ENCODE data around the gene POLR1C.

POLR1C gene

DNA sequence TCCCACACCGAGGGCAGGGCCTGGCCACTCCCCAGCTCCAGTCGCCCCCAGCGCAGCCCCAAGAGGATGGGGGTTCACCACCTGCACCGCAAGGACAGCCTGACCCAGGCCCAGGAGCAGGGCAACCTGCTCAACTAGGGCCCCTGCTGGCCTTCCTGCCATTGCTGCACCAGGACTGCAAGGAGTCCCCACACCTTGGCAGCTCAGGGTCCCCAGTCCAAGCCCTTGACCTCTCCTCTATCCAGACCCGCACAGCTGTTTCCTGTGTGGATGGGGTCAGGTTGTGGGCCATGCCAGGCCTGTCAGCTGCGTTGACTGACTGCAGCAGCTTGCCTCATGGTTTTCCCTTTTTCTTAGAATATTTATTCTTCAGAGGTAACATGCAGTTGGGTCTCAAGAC is 11.2 kb upstream of the POLR1C start:
- H3K4me3 ChIP-seq (ENCODE audit: low read length), result no peak overlapping the region
- TF ChIP-seq, protein P1, sequence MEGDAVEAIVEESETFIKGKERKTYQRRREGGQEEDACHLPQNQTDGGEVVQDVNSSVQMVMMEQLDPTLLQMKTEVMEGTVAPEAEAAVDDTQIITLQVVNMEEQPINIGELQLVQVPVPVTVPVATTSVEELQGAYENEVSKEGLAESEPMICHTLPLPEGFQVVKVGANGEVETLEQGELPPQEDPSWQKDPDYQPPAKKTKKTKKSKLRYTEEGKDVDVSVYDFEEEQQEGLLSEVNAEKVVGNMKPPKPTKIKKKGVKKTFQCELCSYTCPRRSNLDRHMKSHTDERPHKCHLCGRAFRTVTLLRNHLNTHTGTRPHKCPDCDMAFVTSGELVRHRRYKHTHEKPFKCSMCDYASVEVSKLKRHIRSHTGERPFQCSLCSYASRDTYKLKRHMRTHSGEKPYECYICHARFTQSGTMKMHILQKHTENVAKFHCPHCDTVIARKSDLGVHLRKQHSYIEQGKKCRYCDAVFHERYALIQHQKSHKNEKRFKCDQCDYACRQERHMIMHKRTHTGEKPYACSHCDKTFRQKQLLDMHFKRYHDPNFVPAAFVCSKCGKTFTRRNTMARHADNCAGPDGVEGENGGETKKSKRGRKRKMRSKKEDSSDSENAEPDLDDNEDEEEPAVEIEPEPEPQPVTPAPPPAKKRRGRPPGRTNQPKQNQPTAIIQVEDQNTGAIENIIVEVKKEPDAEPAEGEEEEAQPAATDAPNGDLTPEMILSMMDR (conservative IDR thresholded peaks at IDR 0.05; ENCODE audit: low read length), result no peak
- no peak for DNase-seq (ENCODE audit: low read depth)

DNA sequence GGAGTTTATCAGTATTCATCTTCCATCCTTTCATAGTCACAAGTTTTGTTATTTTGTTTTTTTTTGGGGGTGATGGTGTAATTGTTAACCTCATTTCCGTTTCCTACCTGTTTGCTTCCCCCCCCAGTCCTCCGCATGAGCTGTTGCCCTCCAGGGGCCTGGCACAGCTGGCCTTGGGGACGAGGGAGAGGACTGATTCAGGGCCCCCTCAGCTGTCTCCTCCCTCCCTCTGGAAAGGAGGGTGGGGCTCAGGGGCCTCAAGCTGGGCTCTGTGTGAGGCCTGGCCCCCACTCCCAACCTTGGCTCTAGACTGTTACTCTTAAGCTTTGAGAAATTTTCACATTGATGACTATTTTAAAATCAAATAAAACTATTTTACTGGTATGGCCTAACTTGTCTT is 10.7 kb upstream of the POLR1C start:
- H3K4me3 ChIP-seq (ENCODE audit: low read length), result no peak overlapping the region
- TF ChIP-seq, protein P1 (conservative IDR thresholded peaks at IDR 0.05; ENCODE audit: low read length), result no peak
- no peak for DNase-seq (ENCODE audit: low read depth)

DNA sequence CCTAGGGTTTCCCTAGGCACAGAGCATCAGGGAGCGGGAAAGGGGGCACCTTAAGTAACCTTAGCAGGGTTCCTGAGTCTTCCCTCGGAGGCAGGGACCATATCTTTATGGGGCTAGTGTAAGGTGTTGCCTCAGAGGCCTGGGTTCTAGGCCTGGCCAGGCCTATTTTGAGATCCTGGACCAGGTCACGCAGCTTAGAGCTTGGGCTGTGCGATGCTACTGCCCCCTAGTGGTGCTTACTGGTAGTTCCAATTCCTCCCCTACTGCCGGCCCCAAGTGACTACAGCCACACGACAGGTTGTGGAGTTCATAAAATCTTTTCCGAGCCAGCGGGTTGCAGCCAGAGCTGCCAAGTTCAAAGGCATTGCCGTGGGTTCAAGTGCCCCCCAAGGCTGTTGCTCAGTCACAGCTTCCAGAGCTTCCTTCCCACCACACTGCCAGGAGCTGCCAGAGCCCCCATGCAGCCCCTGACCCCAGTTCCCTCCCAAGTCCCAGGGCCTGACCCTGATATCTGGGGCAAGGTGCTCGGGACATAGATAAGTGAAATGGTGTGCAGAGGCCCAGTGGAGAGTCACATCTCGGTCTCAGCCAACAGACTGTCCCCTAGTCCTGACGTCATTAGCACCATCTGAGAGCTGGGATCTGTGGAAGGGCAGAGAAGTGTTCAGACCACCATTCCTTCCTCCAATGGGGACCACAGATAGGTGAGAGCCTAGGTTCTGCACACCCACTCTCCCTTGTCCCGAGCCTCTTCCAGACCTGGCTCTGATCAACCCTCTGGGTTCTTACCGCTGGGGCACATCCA is 10.0 kb upstream of the POLR1C start:
- peak; percentile 77 for DNase-seq (ENCODE audit: low read depth)
- H3K4me3 ChIP-seq (ENCODE audit: low read length), result no peak overlapping the region
- TF ChIP-seq, protein P1 (conservative IDR thresholded peaks at IDR 0.05; ENCODE audit: low read length), result peak; percentile 94

DNA sequence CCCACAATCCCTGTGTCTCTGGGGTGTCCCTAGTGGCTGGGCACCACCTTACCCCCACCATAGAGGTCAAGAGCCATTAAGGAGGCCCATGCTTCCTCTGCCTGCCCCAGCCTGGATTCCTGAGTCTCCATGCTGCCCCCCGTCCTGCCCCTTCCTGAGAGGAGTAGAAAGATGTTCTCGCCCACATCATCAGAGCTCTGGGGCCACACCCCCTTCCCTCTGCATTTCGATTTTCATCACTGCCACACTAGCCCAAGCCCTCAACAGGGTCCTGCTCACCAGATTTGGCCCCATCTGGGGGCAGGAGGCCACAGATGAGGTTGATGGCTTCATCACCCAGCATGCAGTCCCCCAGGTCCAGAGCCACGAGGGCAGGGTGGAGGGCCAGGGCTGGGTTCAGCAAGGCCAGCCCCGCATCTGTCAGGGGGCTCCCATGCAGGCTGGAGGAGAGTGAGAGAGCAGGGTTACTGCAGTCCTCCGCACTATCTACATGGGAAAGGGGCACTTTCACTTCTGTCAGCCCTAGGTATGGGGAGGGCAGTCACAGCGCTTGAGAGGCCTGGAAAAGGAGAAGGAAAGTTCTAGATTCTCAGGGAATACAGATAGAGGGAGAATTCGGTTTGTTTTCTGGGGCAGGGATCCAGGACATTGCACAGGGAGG is 8.3 kb upstream of the POLR1C start:
- TF ChIP-seq, protein P1 (conservative IDR thresholded peaks at IDR 0.05; ENCODE audit: low read length), result no peak; the same call in 1 of the 2 replicates
- no peak overlapping the region for H3K4me3 ChIP-seq (ENCODE audit: low read length)
- DNase-seq (ENCODE audit: low read depth), result no peak

DNA sequence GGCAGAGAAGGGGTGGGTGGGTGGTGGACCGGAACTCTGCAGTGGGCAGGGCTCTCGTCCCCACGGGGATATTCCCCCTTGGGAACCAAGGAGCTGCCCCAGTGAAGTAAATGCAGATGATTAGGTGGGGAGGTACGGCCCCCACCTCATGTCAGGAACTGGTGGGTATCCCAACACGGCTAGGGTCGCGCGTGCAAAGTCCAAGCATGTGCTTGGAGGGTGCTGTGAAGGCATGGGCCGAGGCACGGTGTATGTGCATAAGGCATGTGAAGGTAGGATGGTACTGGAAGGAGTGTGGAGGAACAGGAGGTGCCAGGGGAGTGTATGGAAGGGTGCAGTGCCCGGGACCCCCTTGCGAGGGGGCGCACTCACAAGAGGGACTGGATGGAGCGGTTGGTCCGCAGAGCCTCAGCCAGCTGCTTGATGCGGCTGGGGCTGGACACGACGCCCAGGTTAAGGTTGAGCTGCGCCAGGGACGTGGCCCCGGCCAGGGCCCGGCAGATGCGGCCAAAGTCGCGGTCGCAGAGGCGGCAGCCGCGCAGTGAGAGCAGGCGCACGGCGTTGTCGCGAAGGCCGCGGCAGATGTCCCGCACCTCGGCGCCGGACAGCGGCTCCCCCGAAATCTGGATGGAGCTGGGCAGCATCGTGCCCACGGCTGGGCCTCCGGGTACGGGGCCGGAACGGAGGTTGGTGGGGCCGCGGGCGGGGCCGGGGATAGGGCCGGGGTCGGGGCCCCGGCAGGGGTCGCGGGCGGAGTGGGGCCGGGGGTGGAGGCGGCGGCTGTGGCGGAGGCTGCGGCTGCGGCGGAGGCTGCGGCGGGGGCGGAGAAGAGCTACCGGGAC is 7.5 kb upstream of the POLR1C start:
- peak overlapping the region; percentile 52 for H3K4me3 ChIP-seq (ENCODE audit: low read length)
- TF ChIP-seq, protein P1 (conservative IDR thresholded peaks at IDR 0.05; ENCODE audit: low read length), result no peak
- no peak for DNase-seq (ENCODE audit: low read depth)

DNA sequence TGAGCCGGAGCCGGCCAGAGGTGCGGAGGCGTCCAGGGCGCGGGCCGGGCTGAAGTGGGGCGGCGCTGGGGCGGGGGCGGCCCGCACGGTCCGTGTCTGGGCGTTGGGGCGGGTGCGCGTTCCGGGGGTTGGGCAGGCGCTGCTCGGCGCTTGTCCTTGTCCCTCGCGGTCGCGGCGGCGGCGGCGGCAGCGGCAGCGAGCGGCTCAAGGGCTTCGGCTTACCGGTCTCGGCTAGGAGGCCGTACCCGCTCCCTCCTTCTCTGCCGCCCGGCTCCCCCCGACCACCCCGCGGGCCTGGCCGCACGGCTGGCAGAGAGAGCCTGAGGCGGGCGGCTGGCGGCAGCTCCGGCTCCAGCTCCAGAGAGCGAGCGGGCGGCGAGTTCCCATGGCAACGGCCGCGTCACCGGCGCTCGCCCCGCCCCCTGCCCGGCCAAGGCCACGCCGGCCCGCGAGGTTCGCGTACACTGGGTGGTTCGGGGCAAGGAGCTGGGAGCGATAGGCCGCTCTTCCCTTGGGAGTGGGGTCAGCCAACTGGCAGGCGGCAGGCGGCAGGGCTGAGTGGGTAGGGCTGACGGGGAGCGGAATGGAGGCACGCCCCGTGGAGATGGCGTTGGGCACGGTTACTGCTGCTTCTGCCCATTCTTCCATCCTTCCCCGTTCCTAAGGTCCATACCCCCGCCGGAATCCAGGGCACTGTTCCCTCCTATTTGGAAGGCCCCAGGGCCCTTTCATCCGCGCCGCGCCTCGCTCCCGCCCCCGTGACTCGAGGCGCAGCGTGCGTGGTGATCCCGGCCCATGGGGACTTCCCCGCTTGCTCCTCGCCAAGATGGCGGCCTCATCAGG is 6.7 kb upstream of the POLR1C start, which contains the start of gene LRRC73:
Gene LRRC73 (minus strand): TSS at position 363 of the 843 bp plus-strand sequence. CDS start 561 bp downstream, outside the sequence.
- DNase-seq (ENCODE audit: low read depth), result peak; percentile 80
- H3K4me3 ChIP-seq (ENCODE audit: low read length), result peak within 1 kb of the TSS; percentile 52
- TF ChIP-seq, protein P1 (conservative IDR thresholded peaks at IDR 0.05; ENCODE audit: low read length), result no peak
